Measurements from ENCODE around the gene CLCA2. TPM values are rescaled to one million over a fixed set of nuclear protein-coding genes. Genes with fewer than 3 reads are reported as not detected.

CLCA2 gene
- polyA plus RNA-seq, 1 of the 3 experiments (the other 2 are of a cell fraction): 0.02 TPM

GRCh38 chr1:86421601-86422280 lies 2.2 kb upstream of the CLCA2 start (continued):
- no peak for TF ChIP-seq REST (IDR thresholded peaks at IDR 0.05; ENCODE audit: low read depth, low read length)
- TF ChIP-seq EP300 (IDR thresholded peaks at IDR 0.05; ENCODE audit: borderline replicate concordance in 1 of 2, low read depth in 1 of 2, low read length in 1 of 2): no peak
- no peak for TF ChIP-seq POLR2AphosphoS5 (IDR thresholded peaks at IDR 0.05; ENCODE audit: low read depth, low read length)

- Histone ChIP-seq H3K27ac (ENCODE audit: low read depth in 2 of 2, low read length in 1 of 2) (no peak overlapping the region), H3K27me3 (ENCODE audit: insufficient read depth) (peaks cover 5% of the 10 kb centered on the region; the same call in 1 of the 2 replicates), H2AFZ (ENCODE audit: low read depth) (no peak overlapping the region), H3K9me2 (no peaks in the 10 kb centered on the region), H3K4me3 (ENCODE audit: low read depth in 2 of 2, low read length in 1 of 2) (no peak overlapping the region), H4K20me1 (ENCODE audit: insufficient read depth) (no peaks in the 10 kb centered on the region), H3K9ac (no peak overlapping the region), H3F3A (replicated peaks; ENCODE audit: insufficient read depth) (no peaks in the 10 kb centered on the region), H3K4me2 (no peak overlapping the region), H3K9me3 (no peaks in the 10 kb centered on the region), H3K79me2 (ENCODE audit: insufficient read depth) (no peaks in the 10 kb centered on the region), H3K4me1 (ENCODE audit: control insufficient read depth in 1 of 2, insufficient read depth in 2 of 2, low read depth in 1 of 2, low read length in 1 of 2) (no peaks in the 10 kb centered on the region), H3K36me3 (replicated peaks in 1 of 2; ENCODE audit: control insufficient read depth in 1 of 2, insufficient read depth in 2 of 2, low read length in 1 of 2) (no peaks in the 10 kb centered on the region)
- no peak for DNase-seq
- ChIA-PET CTCF (interaction anchor here (0.8 kb wide), 1 partner anchor 37 kb away, joined by 3 read pairs; no protein-coding TSS in a partner anchor), POLR2A (interaction anchor here (1.0 kb wide), 1 partner anchor 27 kb away, joined by 3 read pairs; the partner anchor contains the start of gene ODF2L)
- no peak for TF ChIP-seq RAD21 (IDR thresholded peaks at IDR 0.05; ENCODE audit: low read length)
- TF ChIP-seq FOXM1 (IDR thresholded peaks at IDR 0.05; ENCODE audit: low read depth): no peak
- TF ChIP-seq POLR2AphosphoS5 (IDR thresholded peaks at IDR 0.05; ENCODE audit: low read depth, low read length): no peak
- no peak for TF ChIP-seq RFX5 (IDR thresholded peaks at IDR 0.05; ENCODE audit: low read length)
- TF ChIP-seq IRF3 (IDR thresholded peaks at IDR 0.05; ENCODE audit: low read depth, low read length): no peak
- TF ChIP-seq SIN3A (IDR thresholded peaks at IDR 0.05; ENCODE audit: borderline replicate concordance, low read depth, low read length): no peak
- no peak for TF ChIP-seq RCOR1 (IDR thresholded peaks at IDR 0.05; ENCODE audit: low read length)
- TF ChIP-seq FOXJ3 (CRISPR knock-in tag; IDR thresholded peaks at IDR 0.05): no peak
- no peak for TF ChIP-seq NRF1 (IDR thresholded peaks at IDR 0.05; ENCODE audit: low read depth, low read length)
- no peak for TF ChIP-seq ZBTB33 (IDR thresholded peaks at IDR 0.05; ENCODE audit: borderline replicate concordance, low read depth)
- TF ChIP-seq TAF1 (IDR thresholded peaks at IDR 0.05; ENCODE audit: borderline replicate concordance, low read depth, low read length): no peak
- TF ChIP-seq ELF1 (IDR thresholded peaks at IDR 0.05): no peak
Measured at GRCh38 chr1:86423473-86423872, 498 bp upstream of the CLCA2 start.

Data from SK-N-SH (cell line).